Body of pancreas (tissue), 4 donors: ENCODE data around the gene UBA52. TPM values are rescaled to one million over a fixed set of nuclear protein-coding genes. Genes with fewer than 3 reads are reported as not detected.
"Not testable (repeated sequence)": the region's sequence is repeated elsewhere in the genome, so short reads cannot be mapped to it uniquely, and the experiment has no call there.

Source experiments
- ATAC-seq: fragments of 150-250 bp; one replicate; pipeline ENCODE4 v1.9.1; 2016
- DNase-seq, 4 donors: peaks; one replicate each; pipeline ENCODE4 v3.0.0-alpha.2; 2019
- H3K27ac ChIP-seq, 4 donors: fragments of 200-600 bp; sonication (generic); 1 replicate in 3 of 4; 2 replicates in 1 of 4; pipeline versions ENCODE4 v1.5.1 to v1.6.1; 2016 to 2019; ENCODE audit warnings: mild to moderate bottlenecking in 1 of 4, mixed read lengths in 1 of 4, moderate library complexity in 1 of 4
- H3K27me3 ChIP-seq, 2 donors: fragments of 200-600 bp; sonication (generic); one replicate each; pipeline ENCODE4 v1.6.0; 2016; ENCODE audit warnings: mild to moderate bottlenecking in 1 of 2
- H3K36me3 ChIP-seq, 2 donors: fragments of 200-600 bp; sonication (generic); replicated peaks in 1 of 2; 2 replicates each; pipeline ENCODE4 v1.5.1; 2016; ENCODE audit warnings: low read depth in 2 of 2; ENCODE audit not compliant: insufficient read depth in 1 of 2
- H3K4me1 ChIP-seq: fragments of 200-600 bp; sonication (generic); one replicate; pipeline ENCODE4 v1.6.0; 2016
- H3K4me3 ChIP-seq, 2 donors: fragments of 200-600 bp; sonication (generic); 1 replicate in 1 of 2; 2 replicates in 1 of 2; pipeline ENCODE4 v1.5.1; 2016 to 2019
- H3K9me3 ChIP-seq, 3 donors: fragments of 200-600 bp; sonication (generic); 1 replicate in 2 of 3; 2 replicates in 1 of 3; pipeline ENCODE4 v1.5.1; 2016
- POLR2A ChIP-seq, 3 donors: fragments of 450-650 bp; IDR thresholded peaks; one replicate each; pipeline ENCODE4 v1.6.1; 2016; ENCODE audit warnings: antibody characterized with exemption in 3 of 3, mild to moderate bottlenecking in 2 of 3
- WGBS, 2 donors: methylation state at CpG; one replicate each; pipeline ENCODE4 v1.1.5; 2017; 5-methylcytosine and 5-hydroxymethylcytosine counted together
- intact Hi-C: fragments of 100-400 bp; cut with DNase I; formaldehyde crosslinking; loops from one replicate; pipeline ENCODE4 v1.15.1; 2023
- total RNA-seq, 2 donors: library from RNA; depleted of rRNA; stranded (reverse); fragments of >200 nt; gene quantifications; one replicate each; pipeline ENCODE4 v1.1.0, GENCODE V29; 2016
- TF ChIP-seq, protein P1 (sequence below), 7 experiments: fragments of 450-650 bp in 4 of 7; fragments of 200-600 bp in 3 of 7; sonication (generic) in 3 of 7; IDR thresholded peaks; one replicate each; pipeline ENCODE4 v1.5.1; 2016 to 2019; ENCODE audit warnings: antibody characterized with exemption in 7 of 7

Gene UBA52
- total RNA-seq, 2 donors from 2014 or later, result 242 to 358 TPM

DNA sequence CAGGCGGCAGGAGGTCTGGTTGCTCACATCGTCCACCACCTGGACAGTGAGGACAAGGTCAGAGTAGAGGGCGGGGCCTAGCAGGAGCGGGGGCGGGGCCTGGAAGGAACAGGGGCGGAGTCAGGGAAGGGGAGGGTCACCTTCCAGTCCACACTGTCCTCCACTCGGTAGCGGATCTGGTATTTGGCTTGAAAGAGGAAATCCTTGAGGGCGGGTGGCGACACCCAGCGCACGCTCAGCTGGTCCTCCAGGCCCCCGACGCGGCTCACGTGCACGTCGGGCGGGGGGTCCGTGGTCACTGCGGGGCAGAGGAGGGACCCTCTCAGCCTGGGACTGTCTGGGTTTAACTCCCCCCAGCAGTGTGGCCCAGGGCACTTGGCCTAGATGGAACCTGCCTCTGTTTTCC lies 25.1 kb downstream of the UBA52 start:
- DNase-seq (peak; percentile 68 to 85 (median 77)), ATAC-seq (peak; percentile 69)
- Histone ChIP-seq H3K36me3 (no peaks in the 10 kb centered on the region), H3K4me3 (no peak overlapping the region), H3K4me1 (peaks cover 21% of the 10 kb centered on the region), H3K9me3 (no peaks in the 10 kb centered on the region), H3K27ac (no peak overlapping the region), H3K27me3 (peaks cover 0 to 15% of the 10 kb centered on the region in 2 donors)
- no peak for TF ChIP-seq POLR2A (IDR thresholded peaks at IDR 0.05)
- TF ChIP-seq, protein P1, sequence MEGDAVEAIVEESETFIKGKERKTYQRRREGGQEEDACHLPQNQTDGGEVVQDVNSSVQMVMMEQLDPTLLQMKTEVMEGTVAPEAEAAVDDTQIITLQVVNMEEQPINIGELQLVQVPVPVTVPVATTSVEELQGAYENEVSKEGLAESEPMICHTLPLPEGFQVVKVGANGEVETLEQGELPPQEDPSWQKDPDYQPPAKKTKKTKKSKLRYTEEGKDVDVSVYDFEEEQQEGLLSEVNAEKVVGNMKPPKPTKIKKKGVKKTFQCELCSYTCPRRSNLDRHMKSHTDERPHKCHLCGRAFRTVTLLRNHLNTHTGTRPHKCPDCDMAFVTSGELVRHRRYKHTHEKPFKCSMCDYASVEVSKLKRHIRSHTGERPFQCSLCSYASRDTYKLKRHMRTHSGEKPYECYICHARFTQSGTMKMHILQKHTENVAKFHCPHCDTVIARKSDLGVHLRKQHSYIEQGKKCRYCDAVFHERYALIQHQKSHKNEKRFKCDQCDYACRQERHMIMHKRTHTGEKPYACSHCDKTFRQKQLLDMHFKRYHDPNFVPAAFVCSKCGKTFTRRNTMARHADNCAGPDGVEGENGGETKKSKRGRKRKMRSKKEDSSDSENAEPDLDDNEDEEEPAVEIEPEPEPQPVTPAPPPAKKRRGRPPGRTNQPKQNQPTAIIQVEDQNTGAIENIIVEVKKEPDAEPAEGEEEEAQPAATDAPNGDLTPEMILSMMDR (IDR thresholded peaks at IDR 0.05), result no peak
- intact Hi-C loops, result loop anchor here (5.0 kb wide), 1 partner anchor 246 kb away; no protein-coding TSS in a partner anchor
- WGBS, 2 donors, result 7% methylated on average over 8 to 18 of the region's 21 CpGs

DNA sequence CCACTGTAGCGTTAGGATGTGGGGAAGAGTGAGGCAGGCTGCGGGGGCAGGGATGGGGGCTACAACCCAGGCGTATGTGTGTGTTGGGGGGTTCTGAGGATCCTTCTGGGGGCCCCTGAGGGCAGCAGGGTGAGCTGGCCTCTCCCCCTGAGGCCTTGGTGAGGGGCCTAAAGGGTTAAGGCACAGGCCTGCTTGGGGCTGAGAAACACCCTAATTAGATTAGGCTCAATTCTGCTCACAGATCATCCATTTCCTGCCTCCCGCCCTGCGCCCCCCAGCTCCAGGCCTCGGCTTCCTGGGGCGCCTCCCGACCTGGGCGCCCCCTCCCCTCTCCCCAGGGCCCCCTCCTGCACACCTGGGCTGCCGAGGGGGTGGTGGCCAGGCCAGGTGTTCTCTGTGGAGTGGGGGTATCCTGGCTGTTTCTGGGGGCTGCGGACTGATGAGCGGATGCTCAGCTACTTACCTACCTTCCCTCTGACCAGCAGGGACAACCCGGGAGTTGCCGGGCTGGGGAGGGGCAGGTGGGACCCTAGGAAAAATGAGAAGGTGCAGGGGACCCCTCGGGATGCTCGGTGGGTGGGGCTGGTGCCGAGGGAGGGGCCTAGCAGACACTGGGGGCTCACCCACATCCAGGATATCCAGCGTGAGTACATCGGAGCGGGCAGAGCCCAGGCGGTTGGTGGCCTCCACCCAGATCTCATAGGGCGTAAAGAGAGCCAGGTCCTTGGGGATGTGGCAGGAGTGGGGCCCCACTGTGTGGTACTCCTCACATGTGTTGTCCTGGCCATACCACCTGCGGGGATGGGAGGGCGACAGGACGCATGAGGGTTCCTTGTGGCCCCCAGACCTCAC lies 26.4 kb downstream of the UBA52 start:
- H3K9me3 ChIP-seq, result no peaks in the 10 kb centered on the region
- DNase-seq (no peak), ATAC-seq (no peak)
- no peaks in the 10 kb centered on the region for H3K36me3 ChIP-seq
- no peak overlapping the region for H3K27ac ChIP-seq
- peaks cover 0 to 15% of the 10 kb centered on the region in 2 donors for H3K27me3 ChIP-seq
- 33 to 59% methylated on average over 5 to 21 of the region's 25 CpGs for WGBS, 2 donors
- intact Hi-C loops, result loop anchor here (5.0 kb wide), 1 partner anchor 244 kb away; no protein-coding TSS in a partner anchor
- H3K4me3 ChIP-seq, result no peak overlapping the region
- no peak for TF ChIP-seq POLR2A (IDR thresholded peaks at IDR 0.05)
- TF ChIP-seq, protein P1 (IDR thresholded peaks at IDR 0.05), result no peak
- H3K4me1 ChIP-seq, result peaks cover 21% of the 10 kb centered on the region

DNA sequence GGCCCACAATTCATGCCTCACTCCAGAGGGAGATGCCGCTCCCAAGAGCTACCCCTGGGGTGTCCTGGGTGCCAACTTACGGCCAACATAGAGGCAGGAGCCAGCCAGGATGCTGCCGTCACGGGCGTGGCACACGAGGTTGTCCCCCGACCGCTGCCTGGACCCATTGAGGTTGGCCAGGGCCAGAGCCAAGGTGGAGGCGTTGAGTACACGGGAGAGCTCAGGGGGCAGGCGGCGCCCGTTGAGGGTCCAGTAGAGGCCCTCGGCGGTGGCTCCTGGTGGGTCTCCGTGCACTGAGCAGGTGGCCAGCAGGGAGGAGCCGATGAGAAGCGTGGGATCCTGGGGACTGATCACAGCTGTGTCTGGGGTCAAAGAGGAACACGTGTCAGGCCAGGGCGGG lies 27.8 kb downstream of the UBA52 start:
- no peaks in the 10 kb centered on the region for H3K9me3 ChIP-seq
- WGBS, 2 donors, result 56 to 66% methylated on average over 10 to 19 of the region's 20 CpGs
- peaks cover 15% of the 10 kb centered on the region for H3K4me1 ChIP-seq
- DNase-seq (no peak), ATAC-seq (no peak)
- peaks cover 0 to 15% of the 10 kb centered on the region in 2 donors for H3K27me3 ChIP-seq
- H3K4me3 ChIP-seq, result no peak overlapping the region
- intact Hi-C loops, result loop anchor here (5.0 kb wide), 1 partner anchor 243 kb away; no protein-coding TSS in a partner anchor
- H3K36me3 ChIP-seq, result no peaks in the 10 kb centered on the region
- TF ChIP-seq POLR2A (IDR thresholded peaks at IDR 0.05), result no peak
- TF ChIP-seq, protein P1 (IDR thresholded peaks at IDR 0.05), result no peak
- H3K27ac ChIP-seq, result no peak overlapping the region

DNA sequence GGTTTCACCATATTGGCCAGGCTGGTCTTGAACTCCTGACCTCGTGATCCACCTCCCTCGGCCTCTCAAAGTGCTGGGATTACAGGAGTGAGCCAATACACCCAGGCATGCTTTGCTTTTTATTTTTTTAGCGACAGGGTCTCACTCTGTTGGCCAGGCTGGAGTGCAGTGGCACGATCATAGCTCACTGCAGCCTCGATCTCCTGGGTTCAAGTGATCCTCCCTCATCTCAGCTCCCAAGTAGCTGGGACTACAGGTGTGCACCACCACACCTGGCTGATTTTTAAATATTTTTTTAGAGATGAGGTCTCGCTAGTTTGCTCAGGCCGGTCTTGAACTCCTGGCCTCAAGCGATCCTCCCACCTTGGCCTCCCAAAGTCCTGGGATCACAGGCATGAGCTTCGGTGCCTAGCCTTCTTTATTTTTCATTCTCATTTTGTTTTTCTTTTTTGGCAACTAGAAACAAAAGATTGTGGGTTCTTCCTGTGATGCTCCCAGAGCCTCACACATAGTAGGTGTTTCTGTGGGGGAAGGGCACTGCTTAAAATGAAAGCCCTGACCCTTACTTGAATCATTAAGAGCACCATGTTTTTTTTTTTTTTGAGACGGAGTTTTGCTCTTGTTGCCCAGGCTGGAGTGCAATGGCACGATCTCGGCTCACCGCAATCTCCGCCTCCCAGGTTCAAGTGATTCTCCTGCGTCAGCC lies 29.2 kb downstream of the UBA52 start:
- H3K4me3 ChIP-seq, H3K27ac ChIP-seq, DNase-seq, intact Hi-C loops, ATAC-seq, H3K36me3 ChIP-seq, H3K9me3 ChIP-seq: not testable (repeated sequence)
- Histone ChIP-seq H3K4me1 (peaks cover 11% of the 10 kb centered on the region), H3K27me3 (peaks cover 0 to 25% of the 10 kb centered on the region in 2 donors)
- WGBS, 2 donors, result 92% methylated on average over 15 of the region's 15 CpGs

DNA sequence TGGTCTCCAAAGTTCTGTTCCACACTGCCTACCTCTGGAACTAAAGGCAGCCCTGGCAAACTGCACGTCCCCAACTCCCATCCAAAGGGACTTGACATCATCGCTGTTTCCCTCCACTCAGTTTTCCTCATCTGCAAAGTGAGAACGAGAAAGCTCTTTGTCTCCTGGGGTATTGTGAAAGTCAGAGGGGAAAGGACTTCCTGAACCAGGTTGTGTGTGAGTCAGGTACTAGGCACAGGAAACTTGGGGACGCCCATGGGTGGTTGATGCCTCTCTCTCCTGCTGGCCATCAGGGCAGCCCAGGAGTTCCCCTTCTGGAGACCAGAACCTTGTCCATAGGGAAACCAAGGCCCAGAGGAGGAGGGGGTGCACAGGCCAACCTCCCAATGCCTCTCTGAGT lies 30.2 kb downstream of the UBA52 start:
- no peaks in the 10 kb centered on the region for H3K9me3 ChIP-seq
- H3K4me1 ChIP-seq, result peaks cover 10% of the 10 kb centered on the region
- intact Hi-C loops, result no loop called here
- no peaks in the 10 kb centered on the region for H3K36me3 ChIP-seq
- ATAC-seq, result no peak
- H3K27ac ChIP-seq, result no peak overlapping the region
- TF ChIP-seq, protein P1 (IDR thresholded peaks at IDR 0.05), result no peak
- TF ChIP-seq POLR2A (IDR thresholded peaks at IDR 0.05), result no peak
- 73 to 88% methylated on average over 3 to 4 of the region's 4 CpGs for WGBS, 2 donors
- no peak overlapping the region for H3K4me3 ChIP-seq
- DNase-seq, result no peak
- peaks cover 0 to 25% of the 10 kb centered on the region in 2 donors for H3K27me3 ChIP-seq
